Liver (tissue), 3 donors: ENCODE measurements around the gene APOA5.

ENCODE experiments used
- EGR1 ChIP-seq, 2 donors: IDR thresholded peaks; 2 replicates each; pipeline ENCODE4 v1.6.1; 2016 to 2018; ENCODE audit warnings: antibody characterized with exemption in 2 of 2, low read depth in 2 of 2
- FOXA1 ChIP-seq: IDR thresholded peaks from 2 replicates; pipeline ENCODE4 v1.6.1; 2016; ENCODE audit warnings: antibody characterized with exemption
- GABPA ChIP-seq, 2 donors: IDR thresholded peaks in 1 of 2; conservative IDR thresholded peaks in 1 of 2; 2 replicates each; pipeline ENCODE4 v1.6.1; 2016; ENCODE audit warnings: antibody characterized with exemption in 2 of 2, mild to moderate bottlenecking in 1 of 2, moderate library complexity in 1 of 2
- HNF4A ChIP-seq, 2 donors: conservative IDR thresholded peaks; 2 replicates each; pipeline ENCODE4 v1.6.1; 2016; ENCODE audit warnings: antibody characterized with exemption in 2 of 2, mild to moderate bottlenecking in 2 of 2
- HNF4G ChIP-seq: IDR thresholded peaks from 2 replicates; pipeline ENCODE4 v1.6.1; 2016; ENCODE audit warnings: antibody characterized with exemption
- JUND ChIP-seq, 2 donors: IDR thresholded peaks; 2 replicates each; pipeline ENCODE4 v1.6.1; 2016; ENCODE audit warnings: antibody characterized with exemption in 2 of 2
- RAD21 ChIP-seq, 2 donors: IDR thresholded peaks; 2 replicates each; pipeline ENCODE4 v1.6.1; 2016; ENCODE audit warnings: antibody characterized with exemption in 2 of 2, mild to moderate bottlenecking in 2 of 2
- SP1 ChIP-seq: IDR thresholded peaks from 2 replicates; pipeline ENCODE4 v1.6.1; 2018; ENCODE audit warnings: antibody characterized with exemption, mild to moderate bottlenecking
- TAF1 ChIP-seq: conservative IDR thresholded peaks from 2 replicates; pipeline ENCODE4 v1.6.1; 2016; ENCODE audit warnings: antibody characterized with exemption, mild to moderate bottlenecking
- YY1 ChIP-seq: IDR thresholded peaks from 2 replicates; pipeline ENCODE4 v1.6.1; 2016; ENCODE audit warnings: antibody characterized with exemption, mild to moderate bottlenecking
- TF ChIP-seq, protein P1 (sequence below): fragments of 150-350 bp; IDR thresholded peaks from 2 replicates; pipeline ENCODE4 v1.5.1; 2017; ENCODE audit warnings: improper control_type of control experiment, low read depth, low read length; ENCODE audit not compliant: missing input control
- TF ChIP-seq, protein P2 (sequence below): IDR thresholded peaks from 2 replicates; pipeline ENCODE4 v1.6.1; 2016; ENCODE audit warnings: antibody characterized with exemption, mild to moderate bottlenecking
- TF ChIP-seq, protein P3 (sequence below): IDR thresholded peaks from 2 replicates; pipeline ENCODE4 v1.6.1; 2016; ENCODE audit warnings: antibody characterized with exemption
- TF ChIP-seq, protein P4 (sequence below): IDR thresholded peaks from 2 replicates; pipeline ENCODE4 v1.6.1; 2016; ENCODE audit warnings: antibody characterized with exemption
- donor health status: healthy.
- donor health status: healthy.

DNA sequence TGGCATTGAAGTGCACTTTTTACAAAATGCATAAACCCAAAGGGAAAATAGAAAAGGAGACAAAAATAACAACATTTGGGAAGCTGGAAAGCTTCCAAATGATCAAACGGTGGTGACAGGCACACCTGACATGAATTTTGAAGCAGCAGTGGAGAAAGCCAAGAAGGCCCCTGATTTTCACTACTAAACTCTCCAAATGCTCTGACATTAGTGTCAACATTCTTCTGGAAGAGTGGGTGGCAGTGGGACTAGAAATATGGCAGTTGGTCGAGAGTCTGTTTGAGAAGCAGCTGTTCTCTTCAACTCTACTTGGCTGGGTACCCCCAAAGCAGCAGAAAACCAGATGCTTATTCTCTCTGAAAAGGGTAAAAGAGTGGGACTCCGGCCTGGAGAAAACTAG lies 12.3 kb upstream of the APOA5 start:
- TF ChIP-seq, protein P1, sequence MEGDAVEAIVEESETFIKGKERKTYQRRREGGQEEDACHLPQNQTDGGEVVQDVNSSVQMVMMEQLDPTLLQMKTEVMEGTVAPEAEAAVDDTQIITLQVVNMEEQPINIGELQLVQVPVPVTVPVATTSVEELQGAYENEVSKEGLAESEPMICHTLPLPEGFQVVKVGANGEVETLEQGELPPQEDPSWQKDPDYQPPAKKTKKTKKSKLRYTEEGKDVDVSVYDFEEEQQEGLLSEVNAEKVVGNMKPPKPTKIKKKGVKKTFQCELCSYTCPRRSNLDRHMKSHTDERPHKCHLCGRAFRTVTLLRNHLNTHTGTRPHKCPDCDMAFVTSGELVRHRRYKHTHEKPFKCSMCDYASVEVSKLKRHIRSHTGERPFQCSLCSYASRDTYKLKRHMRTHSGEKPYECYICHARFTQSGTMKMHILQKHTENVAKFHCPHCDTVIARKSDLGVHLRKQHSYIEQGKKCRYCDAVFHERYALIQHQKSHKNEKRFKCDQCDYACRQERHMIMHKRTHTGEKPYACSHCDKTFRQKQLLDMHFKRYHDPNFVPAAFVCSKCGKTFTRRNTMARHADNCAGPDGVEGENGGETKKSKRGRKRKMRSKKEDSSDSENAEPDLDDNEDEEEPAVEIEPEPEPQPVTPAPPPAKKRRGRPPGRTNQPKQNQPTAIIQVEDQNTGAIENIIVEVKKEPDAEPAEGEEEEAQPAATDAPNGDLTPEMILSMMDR, result no peak
- TF ChIP-seq FOXA1 (no peak), EGR1 (IDR thresholded peaks at IDR 0.05; ENCODE audit: low read depth in 2 of 2) (no peak), YY1 (no peak), TAF1 (no peak), RAD21 (IDR thresholded peaks at IDR 0.05) (no peak), JUND (IDR thresholded peaks at IDR 0.05) (no peak), HNF4A (conservative IDR thresholded peaks at IDR 0.05) (no peak), SP1 (no peak), HNF4G (no peak), GABPA (IDR thresholded peaks at IDR 0.05 in 1 of 2, conservative IDR thresholded peaks at IDR 0.05 in 1 of 2) (no peak)
- TF ChIP-seq, protein P2, sequence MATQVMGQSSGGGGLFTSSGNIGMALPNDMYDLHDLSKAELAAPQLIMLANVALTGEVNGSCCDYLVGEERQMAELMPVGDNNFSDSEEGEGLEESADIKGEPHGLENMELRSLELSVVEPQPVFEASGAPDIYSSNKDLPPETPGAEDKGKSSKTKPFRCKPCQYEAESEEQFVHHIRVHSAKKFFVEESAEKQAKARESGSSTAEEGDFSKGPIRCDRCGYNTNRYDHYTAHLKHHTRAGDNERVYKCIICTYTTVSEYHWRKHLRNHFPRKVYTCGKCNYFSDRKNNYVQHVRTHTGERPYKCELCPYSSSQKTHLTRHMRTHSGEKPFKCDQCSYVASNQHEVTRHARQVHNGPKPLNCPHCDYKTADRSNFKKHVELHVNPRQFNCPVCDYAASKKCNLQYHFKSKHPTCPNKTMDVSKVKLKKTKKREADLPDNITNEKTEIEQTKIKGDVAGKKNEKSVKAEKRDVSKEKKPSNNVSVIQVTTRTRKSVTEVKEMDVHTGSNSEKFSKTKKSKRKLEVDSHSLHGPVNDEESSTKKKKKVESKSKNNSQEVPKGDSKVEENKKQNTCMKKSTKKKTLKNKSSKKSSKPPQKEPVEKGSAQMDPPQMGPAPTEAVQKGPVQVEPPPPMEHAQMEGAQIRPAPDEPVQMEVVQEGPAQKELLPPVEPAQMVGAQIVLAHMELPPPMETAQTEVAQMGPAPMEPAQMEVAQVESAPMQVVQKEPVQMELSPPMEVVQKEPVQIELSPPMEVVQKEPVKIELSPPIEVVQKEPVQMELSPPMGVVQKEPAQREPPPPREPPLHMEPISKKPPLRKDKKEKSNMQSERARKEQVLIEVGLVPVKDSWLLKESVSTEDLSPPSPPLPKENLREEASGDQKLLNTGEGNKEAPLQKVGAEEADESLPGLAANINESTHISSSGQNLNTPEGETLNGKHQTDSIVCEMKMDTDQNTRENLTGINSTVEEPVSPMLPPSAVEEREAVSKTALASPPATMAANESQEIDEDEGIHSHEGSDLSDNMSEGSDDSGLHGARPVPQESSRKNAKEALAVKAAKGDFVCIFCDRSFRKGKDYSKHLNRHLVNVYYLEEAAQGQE, result no peak
- TF ChIP-seq, protein P3, sequence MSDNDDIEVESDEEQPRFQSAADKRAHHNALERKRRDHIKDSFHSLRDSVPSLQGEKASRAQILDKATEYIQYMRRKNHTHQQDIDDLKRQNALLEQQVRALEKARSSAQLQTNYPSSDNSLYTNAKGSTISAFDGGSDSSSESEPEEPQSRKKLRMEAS, result no peak
- TF ChIP-seq, protein P4, sequence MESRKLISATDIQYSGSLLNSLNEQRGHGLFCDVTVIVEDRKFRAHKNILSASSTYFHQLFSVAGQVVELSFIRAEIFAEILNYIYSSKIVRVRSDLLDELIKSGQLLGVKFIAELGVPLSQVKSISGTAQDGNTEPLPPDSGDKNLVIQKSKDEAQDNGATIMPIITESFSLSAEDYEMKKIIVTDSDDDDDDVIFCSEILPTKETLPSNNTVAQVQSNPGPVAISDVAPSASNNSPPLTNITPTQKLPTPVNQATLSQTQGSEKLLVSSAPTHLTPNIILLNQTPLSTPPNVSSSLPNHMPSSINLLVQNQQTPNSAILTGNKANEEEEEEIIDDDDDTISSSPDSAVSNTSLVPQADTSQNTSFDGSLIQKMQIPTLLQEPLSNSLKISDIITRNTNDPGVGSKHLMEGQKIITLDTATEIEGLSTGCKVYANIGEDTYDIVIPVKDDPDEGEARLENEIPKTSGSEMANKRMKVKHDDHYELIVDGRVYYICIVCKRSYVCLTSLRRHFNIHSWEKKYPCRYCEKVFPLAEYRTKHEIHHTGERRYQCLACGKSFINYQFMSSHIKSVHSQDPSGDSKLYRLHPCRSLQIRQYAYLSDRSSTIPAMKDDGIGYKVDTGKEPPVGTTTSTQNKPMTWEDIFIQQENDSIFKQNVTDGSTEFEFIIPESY, result no peak
